Prostate gland (tissue), 2 donors: ENCODE measurements around the gene TNFSF12. TPM values are rescaled to one million over a fixed set of nuclear protein-coding genes. Genes with fewer than 3 reads are reported as not detected.

Experiments
- DNase-seq: peaks from one replicate; pipeline ENCODE4 v3.0.0-alpha.2; 2019; ENCODE audit warnings: low spot score
- H3K27ac ChIP-seq, 2 donors: fragments of 200-600 bp; sonication (generic); 2 replicates each; pipeline ENCODE4 v1.5.1; 2017 to 2019
- H3K27me3 ChIP-seq: fragments of 200-600 bp; sonication (generic); replicated peaks from 2 replicates; pipeline ENCODE4 v1.5.1; 2019; ENCODE audit not compliant: insufficient read depth
- H3K36me3 ChIP-seq, 2 donors: fragments of 200-600 bp; sonication (generic); 1 replicate in 1 of 2; 2 replicates in 1 of 2; pipeline versions ENCODE4 v1.5.1 to v1.8.1; 2017 to 2019
- H3K4me1 ChIP-seq: fragments of 200-600 bp; sonication (generic); replicated peaks from 2 replicates; pipeline ENCODE4 v1.5.1; 2019
- H3K4me3 ChIP-seq, 2 donors: fragments of 200-600 bp; sonication (generic); 2 replicates each; pipeline ENCODE4 v1.5.1; 2017 to 2019
- H3K9me3 ChIP-seq: fragments of 200-600 bp; sonication (generic); 2 replicates; pipeline ENCODE4 v1.5.1; 2017
- CTCF ChIP-seq, 4 experiments: fragments of 200-600 bp in 2 of 4; fragments of 450-650 bp in 2 of 4; sonication (generic) in 2 of 4; IDR thresholded peaks; 1 replicate in 3 of 4; 2 replicates in 1 of 4; pipeline ENCODE4 v1.5.1; 2016 to 2019; ENCODE audit warnings: antibody characterized with exemption in 4 of 4, mild to moderate bottlenecking in 2 of 4, moderate library complexity in 2 of 4
- POLR2A ChIP-seq: fragments of 450-650 bp; IDR thresholded peaks from one replicate; pipeline ENCODE4 v1.6.1; 2016; ENCODE audit warnings: antibody characterized with exemption, mild to moderate bottlenecking
- POLR2AphosphoS5 ChIP-seq: sonication (generic); formaldehyde crosslinking; IDR thresholded peaks from one replicate; pipeline ENCODE4 v1.6.1; 2017; ENCODE audit warnings: antibody characterized with exemption
- WGBS: methylation state at CpG from one replicate; pipeline ENCODE4 v1.1.5; 2018; 5-methylcytosine and 5-hydroxymethylcytosine counted together
- intact Hi-C: fragments of 100-400 bp; cut with DNase I; formaldehyde crosslinking; loops from one replicate; pipeline ENCODE4 v1.14.2; 2022
- total RNA-seq, 2 donors: library from RNA; depleted of rRNA; stranded (reverse); fragments of >200 nt; gene quantifications; one replicate each; pipeline ENCODE4 v1.1.0, GENCODE V29; 2016

TNFSF12 gene
- total RNA-seq, 2 donors from 2014 or later, result 29.9 to 47.9 TPM

- Histone ChIP-seq H3K4me3 (no peak overlapping the region), H3K4me1 (peaks cover 21% of the 10 kb centered on the region), H3K27me3 (no peaks in the 10 kb centered on the region), H3K9me3 (no peaks in the 10 kb centered on the region), H3K27ac (no peak overlapping the region), H3K36me3 (no peaks in the 10 kb centered on the region)
- 63% methylated on average over 9 of the region's 9 CpGs for WGBS
- TF ChIP-seq POLR2A, result no peak
- TF ChIP-seq CTCF (IDR thresholded peaks at IDR 0.05), result peak in 2 of 4 experiments; percentile 4 to 10
- no peak for DNase-seq
- intact Hi-C loops, result no loop called here
These were observed 38.0 kb downstream of the TNFSF12 start for GRCh38 chr17:7586673-7587419.

- no peaks in the 10 kb centered on the region for H3K9me3 ChIP-seq
- no peak overlapping the region for H3K4me3 ChIP-seq
- intact Hi-C loops, result no loop called here
- 49% methylated on average over 12 of the region's 12 CpGs for WGBS
- peaks cover 15% of the 10 kb centered on the region for H3K4me1 ChIP-seq
- DNase-seq, result no peak
- peak overlapping the region; percentile 76 to 84 for H3K27ac ChIP-seq
- H3K36me3 ChIP-seq, result peaks cover 0 to 5% of the 10 kb centered on the region in 2 donors
- peak; percentile 31 for TF ChIP-seq POLR2A
- no peak for TF ChIP-seq POLR2AphosphoS5
- H3K27me3 ChIP-seq, result no peaks in the 10 kb centered on the region
These were observed 38.7 kb downstream of the TNFSF12 start for GRCh38 chr17:7587420-7588151.

GRCh38 chr17:7588553-7589203 is 39.8 kb downstream of the TNFSF12 start:
- Histone ChIP-seq H3K9me3 (no peaks in the 10 kb centered on the region), H3K27ac (peak overlapping the region; percentile 76 to 84), H3K4me3 (peak overlapping the region; percentile 44), H3K27me3 (no peaks in the 10 kb centered on the region), H3K36me3 (peaks cover 0 to 14% of the 10 kb centered on the region in 2 donors), H3K4me1 (peaks cover 7% of the 10 kb centered on the region)
- intact Hi-C loops, result no loop called here
- no peak for DNase-seq
- no peak for TF ChIP-seq POLR2A
- no peak for TF ChIP-seq POLR2AphosphoS5
- no peak for TF ChIP-seq CTCF (IDR thresholded peaks at IDR 0.05)
- WGBS, result 25% methylated on average over 25 of the region's 30 CpGs

GRCh38 chr17:7589204-7589868 is 40.5 kb downstream of the TNFSF12 start:
- peaks cover 7% of the 10 kb centered on the region for H3K4me1 ChIP-seq
- peak; percentile 75 for TF ChIP-seq POLR2AphosphoS5
- peak; percentile 44 for TF ChIP-seq POLR2A
- peak; percentile 74 to 96 (median 91) for TF ChIP-seq CTCF (IDR thresholded peaks at IDR 0.05)
- H3K36me3 ChIP-seq, result peaks cover 2 to 19% of the 10 kb centered on the region in 2 donors
- peak overlapping the region; percentile 76 to 84 for H3K27ac ChIP-seq
- no peaks in the 10 kb centered on the region for H3K9me3 ChIP-seq
- intact Hi-C loops, result no loop called here
- H3K27me3 ChIP-seq, result no peaks in the 10 kb centered on the region
- peak; percentile 86 for DNase-seq
- 17% methylated on average over 39 of the region's 56 CpGs for WGBS
- H3K4me3 ChIP-seq, result peak overlapping the region; percentile 44
